Testis (tissue), 5 donors: Measurements from ENCODE around the gene NUTM2F. TPM values are rescaled to one million over a fixed set of nuclear protein-coding genes. Genes with fewer than 3 reads are reported as not detected.
A peak's percentile ranks its signal among the peaks of the same experiment; 100 is the strongest.
"Not testable (repeated sequence)": the region's sequence is repeated elsewhere in the genome, so short reads cannot be mapped to it uniquely, and the experiment has no call there.

Source experiments
- DNase-seq: peaks from one replicate; pipeline ENCODE4 v3.0.0-alpha.2; 2019
- H3K27ac ChIP-seq, 2 donors: fragments of 200-600 bp; sonication (generic); one replicate each; pipeline ENCODE4 v1.5.1; 2019
- H3K27me3 ChIP-seq: fragments of 200-600 bp; sonication (generic); one replicate; pipeline ENCODE4 v1.5.1; 2019
- H3K36me3 ChIP-seq: fragments of 200-600 bp; sonication (generic); one replicate; pipeline ENCODE4 v1.5.1; 2017; ENCODE audit warnings: low read depth; ENCODE audit errors: missing control alignments
- H3K4me1 ChIP-seq: fragments of 200-600 bp; sonication (generic); one replicate; pipeline ENCODE4 v1.5.1; 2019
- H3K4me3 ChIP-seq, 2 donors: fragments of 200-600 bp; sonication (generic); one replicate each; pipeline ENCODE4 v1.5.1; 2017 to 2019
- H3K9me3 ChIP-seq: fragments of 200-600 bp; sonication (generic); one replicate; pipeline ENCODE4 v1.5.1; 2017
- WGBS, 2 donors: methylation state at CpG; one replicate each; pipeline ENCODE4 v1.1.5; 2018; 5-methylcytosine and 5-hydroxymethylcytosine counted together
- intact Hi-C: fragments of 100-400 bp; cut with DNase I; formaldehyde crosslinking; loops from one replicate; pipeline ENCODE4 v1.15.1; 2023; ENCODE audit warnings: low total_unique reads
- long read RNA-seq, 2 donors: transcript quantifications; one replicate each; lab custom pipeline, GENCODE V29; 2026
- polyA plus RNA-seq: library from polyadenylated mRNA; stranded (reverse); fragments of 350-450 nt; fragmentation: Illumina TruSeq; extraction: RNeasy Lipid Tissue Mini Kit (QIAGEN cat#74804); gene quantifications from one replicate; pipeline ENCODE4 v1.2.3, GENCODE V29; 2014; ENCODE audit warnings: low read depth, low replicate concordance; ENCODE audit not compliant: insufficient read depth
- total RNA-seq, 2 donors: library from RNA; depleted of rRNA; stranded (reverse); fragments of >200 nt; gene quantifications; one replicate each; pipeline ENCODE4 v1.2.3, GENCODE V29; 2016

The NUTM2F gene, protein sequence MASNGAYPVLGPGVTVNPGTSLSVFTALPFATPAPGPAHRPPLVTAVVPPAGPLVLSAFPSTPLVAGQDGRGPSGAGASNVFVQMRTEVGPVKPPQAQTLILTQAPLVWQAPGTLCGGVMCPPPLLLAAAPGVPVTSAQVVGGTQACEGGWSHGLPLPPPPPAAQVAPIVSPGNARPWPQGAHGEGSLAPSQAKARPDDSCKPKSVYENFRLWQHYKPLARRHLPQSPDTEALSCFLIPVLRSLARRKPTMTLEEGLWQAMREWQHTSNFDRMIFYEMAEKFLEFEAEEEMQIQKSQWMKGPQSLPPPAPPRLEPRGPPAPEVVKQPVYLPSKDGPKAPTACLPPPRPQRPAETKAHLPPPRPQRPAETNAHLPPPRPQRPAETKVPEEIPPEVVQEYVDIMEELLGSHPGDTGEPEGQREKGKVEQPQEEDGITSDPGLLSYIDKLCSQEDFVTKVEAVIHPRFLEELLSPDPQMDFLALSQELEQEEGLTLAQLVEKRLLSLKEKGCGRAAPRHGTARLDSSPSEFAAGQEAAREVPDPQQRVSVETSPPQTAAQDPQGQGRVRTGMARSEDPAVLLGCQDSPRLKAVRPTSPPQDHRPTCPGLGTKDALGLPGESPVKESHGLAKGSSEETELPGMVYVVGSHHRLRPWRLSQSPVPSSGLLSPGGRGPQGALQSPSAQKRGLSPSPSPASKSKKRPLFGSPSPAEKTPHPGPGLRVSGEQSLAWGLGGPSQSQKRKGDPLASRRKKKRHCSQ
- total RNA-seq = 1 to 10 TPM; 1.1 to 3.9 TPM
- polyA plus RNA-seq = 2.1 TPM
- long read RNA-seq, donor 1 = 0 reads
- long read RNA-seq, donor 2 = 0 reads

DNA sequence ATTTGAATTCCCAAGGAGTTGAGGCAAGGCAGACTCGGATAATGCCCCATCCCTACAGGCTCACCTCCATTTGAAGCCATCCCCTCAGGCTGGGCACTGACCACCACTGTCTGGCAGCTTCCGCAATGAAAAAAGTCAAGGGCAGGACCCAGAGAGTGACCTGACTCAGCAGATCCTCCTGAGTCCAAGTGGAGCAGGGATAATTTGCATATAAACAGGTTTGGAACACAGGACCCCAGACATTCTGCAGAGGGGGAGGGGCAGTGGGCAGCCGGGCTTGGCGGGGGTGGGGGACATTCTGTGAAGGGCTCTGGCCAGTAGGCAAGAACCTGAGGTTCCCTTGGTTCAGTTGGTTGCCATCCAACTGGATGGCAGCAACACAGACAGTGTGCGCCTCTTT, at the start of gene NUTM2F:
NUTM2F (minus strand) TSS at position 101 of the 400 bp plus-strand sequence; CDS start at position 80, 21 bp downstream.
- DNase-seq, H3K9me3 ChIP-seq: not testable (repeated sequence)

DNA sequence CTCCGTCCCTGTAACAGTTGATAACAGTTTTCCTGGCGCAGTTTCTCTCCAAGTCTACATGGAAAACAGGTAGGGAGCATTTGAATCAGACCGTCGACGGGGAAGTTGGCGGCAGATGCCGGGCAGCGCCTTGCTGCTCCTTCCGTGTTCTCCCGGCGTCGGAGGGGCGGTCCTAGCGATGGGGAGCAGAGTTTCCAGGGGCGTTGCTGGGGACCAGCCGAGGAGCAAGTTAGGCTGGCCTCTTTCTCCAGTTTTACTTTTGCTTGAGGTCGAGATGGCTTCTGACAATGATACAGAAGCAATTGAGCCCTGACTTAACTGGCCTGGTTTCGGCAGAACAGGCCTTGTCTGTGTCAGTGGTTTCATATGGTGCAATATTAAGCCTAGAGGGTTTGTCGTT, 46.8 kb upstream of the NUTM2F start:
- WGBS, 2 donors = 0% methylated on average over 3 to 18 of the region's 19 CpGs
- H3K36me3 ChIP-seq, intact Hi-C loops, H3K27me3 ChIP-seq, H3K9me3 ChIP-seq, DNase-seq, H3K27ac ChIP-seq, H3K4me1 ChIP-seq: not testable (repeated sequence)
- H3K4me3 ChIP-seq = peak overlapping the region; percentile 56 to 61

More for the DNA sequence above, at the start of gene NUTM2F:
- H3K27ac ChIP-seq, H3K4me1 ChIP-seq, intact Hi-C loops, H3K36me3 ChIP-seq, H3K27me3 ChIP-seq, H3K4me3 ChIP-seq: not testable (repeated sequence)
- WGBS, 2 donors = 82% methylated on average over 2 of the region's 5 CpGs; no CpG with 5 or more reads in 1 of the 2 donors

DNA sequence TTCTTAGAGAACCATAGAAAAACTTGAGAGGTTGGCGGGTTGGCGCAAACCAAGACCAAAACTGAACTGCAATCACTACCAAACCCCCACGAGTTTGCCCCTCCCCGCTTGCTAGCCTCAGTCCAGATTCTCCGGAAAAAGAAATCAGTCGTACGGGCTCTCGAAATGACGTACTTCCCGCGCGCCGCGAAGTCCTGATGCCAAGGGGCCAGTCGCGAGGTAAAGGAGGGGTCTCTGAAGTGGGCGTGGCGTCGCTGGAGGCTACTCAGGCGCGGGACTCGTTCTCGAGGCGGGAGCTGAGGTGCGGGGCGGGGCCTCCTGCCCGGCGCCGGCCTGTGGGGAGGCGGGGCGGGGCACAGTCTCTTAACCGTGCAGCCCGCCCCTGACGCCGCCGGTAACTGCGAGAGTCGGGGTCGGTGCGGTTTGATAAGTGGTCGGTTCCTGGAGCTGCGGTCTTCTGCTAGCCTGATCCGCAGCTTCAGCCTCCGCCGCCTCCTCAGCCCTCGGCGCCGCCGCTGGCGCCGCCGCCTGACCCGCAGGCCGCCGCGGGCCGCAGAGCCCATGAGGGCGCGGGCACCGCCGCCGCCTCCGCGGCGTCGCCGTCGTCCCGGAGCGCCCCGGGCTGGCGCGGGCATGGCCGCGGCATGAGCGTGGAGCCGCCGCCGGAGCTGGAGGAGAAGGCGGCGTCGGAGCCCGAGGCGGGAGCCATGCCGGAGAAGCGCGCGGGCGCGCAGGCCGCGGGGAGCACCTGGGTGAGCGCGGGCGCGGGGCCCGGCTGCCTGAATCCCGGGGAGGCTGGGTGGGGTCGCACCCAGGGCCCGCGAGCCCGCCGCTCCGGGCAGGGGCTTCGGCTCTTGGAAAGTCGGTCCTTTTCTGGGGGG, 46.0 kb upstream of the NUTM2F start:
- DNase-seq = peak; percentile 96

DNA sequence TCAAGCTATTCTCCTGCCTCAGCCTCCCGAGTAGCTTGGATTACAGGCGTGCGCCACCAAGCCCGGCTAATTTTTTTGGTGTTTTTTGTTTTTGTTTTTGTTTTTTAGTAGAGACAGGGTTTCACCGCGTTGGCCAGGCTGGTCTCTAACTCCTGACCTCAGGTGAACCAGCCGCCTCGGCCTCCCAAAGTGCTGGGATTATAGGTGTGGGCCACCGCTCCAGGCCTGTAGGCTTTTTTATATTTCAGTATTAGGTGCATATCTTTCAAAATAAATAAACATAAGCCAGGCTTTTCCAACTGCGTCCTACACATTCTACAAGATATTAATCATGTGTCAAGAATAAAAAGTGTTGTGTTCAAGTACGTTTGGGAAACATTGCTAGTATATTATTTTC, 45.3 kb upstream of the NUTM2F start:
- 26 to 37% methylated on average over 7 of the region's 11 CpGs for WGBS, 2 donors
- DNase-seq, H3K36me3 ChIP-seq, H3K4me1 ChIP-seq, H3K9me3 ChIP-seq, H3K27me3 ChIP-seq, intact Hi-C loops: not testable (repeated sequence)
- H3K4me3 ChIP-seq = peak overlapping the region; percentile 56 to 61
- peak overlapping the region; percentile 59 to 77 for H3K27ac ChIP-seq

More for the DNA sequence above, 46.0 kb upstream of the NUTM2F start:
- Histone ChIP-seq H3K27ac (peak overlapping the region; percentile 59 to 77), H3K4me3 (peak overlapping the region; percentile 56 to 61)
- H3K36me3 ChIP-seq, H3K27me3 ChIP-seq, H3K9me3 ChIP-seq, H3K4me1 ChIP-seq, intact Hi-C loops: not testable (repeated sequence)
- WGBS, 2 donors = 0 to 1% methylated on average over 4 to 53 of the region's 106 CpGs

DNA sequence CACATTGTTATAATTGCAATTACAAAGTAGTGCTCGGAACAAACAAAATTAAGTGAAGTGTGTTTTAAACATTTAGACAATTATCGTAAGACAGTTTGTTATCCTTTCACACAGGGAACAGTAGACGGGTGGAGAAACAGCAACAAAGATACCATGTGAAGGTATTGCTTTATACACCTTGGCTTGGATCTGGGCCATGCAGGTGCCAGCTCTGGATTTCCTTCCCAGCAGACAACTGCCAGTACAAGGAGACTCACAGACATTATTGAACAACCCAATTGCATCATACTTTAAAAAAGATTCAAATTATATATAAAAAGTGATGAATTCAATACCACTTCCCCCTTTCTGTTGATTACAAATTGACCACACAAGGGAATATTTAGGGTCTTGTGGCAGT, 41.8 kb upstream of the NUTM2F start:
- 77 to 85% methylated on average over 3 of the region's 3 CpGs for WGBS, 2 donors
- H3K27ac ChIP-seq, DNase-seq, intact Hi-C loops, H3K4me1 ChIP-seq, H3K36me3 ChIP-seq, H3K9me3 ChIP-seq, H3K27me3 ChIP-seq, H3K4me3 ChIP-seq: not testable (repeated sequence)

DNA sequence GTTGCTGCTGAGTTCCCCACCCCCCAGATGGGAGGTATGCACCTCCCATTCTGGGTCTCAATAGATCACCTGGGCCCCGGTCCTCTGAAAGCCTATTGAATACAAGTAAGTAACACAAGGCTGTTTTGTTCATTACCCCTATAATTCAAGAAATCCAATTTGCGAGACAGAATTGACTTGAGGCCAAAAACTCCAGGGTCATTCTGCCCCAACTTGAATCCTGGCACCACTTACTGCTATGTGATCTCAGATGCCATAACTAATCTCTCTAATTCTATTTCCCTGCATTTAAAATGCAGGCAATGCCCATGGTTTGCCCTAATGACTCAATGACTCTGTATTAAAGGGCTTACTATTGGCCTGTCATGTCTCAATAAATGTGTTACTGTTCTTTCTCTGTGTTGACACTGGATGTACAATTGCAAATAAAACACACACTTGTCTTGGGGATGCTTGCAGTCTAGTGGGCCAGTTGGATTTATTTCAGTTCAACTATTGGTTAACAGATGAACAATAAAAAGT, 35.7 kb upstream of the NUTM2F start:
- H3K9me3 ChIP-seq, H3K27ac ChIP-seq, DNase-seq, H3K36me3 ChIP-seq, H3K4me1 ChIP-seq, H3K27me3 ChIP-seq, intact Hi-C loops, H3K4me3 ChIP-seq: not testable (repeated sequence)
- WGBS, 2 donors = 83% methylated on average over 1 of the region's 2 CpGs; no CpG with 5 or more reads in 1 of the 2 donors

DNA sequence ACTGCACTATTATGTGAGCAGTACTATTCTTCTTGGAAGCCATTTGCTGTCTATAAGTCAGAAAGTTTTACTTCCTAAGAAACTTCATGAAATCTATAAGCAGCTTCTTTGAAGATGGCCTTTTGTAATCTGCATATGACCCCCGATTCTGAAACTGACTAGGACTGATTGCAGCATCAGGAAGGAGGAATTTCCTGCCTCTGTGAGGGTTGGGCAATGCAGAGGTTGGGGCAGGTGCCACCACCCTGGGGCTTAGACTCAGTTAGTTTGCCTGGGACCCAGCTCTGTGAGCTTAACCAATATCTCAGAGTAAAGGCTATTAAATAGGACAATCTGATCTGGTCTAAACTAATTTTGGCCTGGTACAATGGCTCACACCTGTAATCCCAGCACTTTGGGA, 28.7 kb upstream of the NUTM2F start:
- H3K4me3 ChIP-seq, H3K36me3 ChIP-seq, H3K27me3 ChIP-seq, H3K9me3 ChIP-seq, H3K4me1 ChIP-seq, intact Hi-C loops, H3K27ac ChIP-seq, DNase-seq: not testable (repeated sequence)
- no CpG with 5 or more reads among the region's 1 CpG for WGBS, 2 donors

DNA sequence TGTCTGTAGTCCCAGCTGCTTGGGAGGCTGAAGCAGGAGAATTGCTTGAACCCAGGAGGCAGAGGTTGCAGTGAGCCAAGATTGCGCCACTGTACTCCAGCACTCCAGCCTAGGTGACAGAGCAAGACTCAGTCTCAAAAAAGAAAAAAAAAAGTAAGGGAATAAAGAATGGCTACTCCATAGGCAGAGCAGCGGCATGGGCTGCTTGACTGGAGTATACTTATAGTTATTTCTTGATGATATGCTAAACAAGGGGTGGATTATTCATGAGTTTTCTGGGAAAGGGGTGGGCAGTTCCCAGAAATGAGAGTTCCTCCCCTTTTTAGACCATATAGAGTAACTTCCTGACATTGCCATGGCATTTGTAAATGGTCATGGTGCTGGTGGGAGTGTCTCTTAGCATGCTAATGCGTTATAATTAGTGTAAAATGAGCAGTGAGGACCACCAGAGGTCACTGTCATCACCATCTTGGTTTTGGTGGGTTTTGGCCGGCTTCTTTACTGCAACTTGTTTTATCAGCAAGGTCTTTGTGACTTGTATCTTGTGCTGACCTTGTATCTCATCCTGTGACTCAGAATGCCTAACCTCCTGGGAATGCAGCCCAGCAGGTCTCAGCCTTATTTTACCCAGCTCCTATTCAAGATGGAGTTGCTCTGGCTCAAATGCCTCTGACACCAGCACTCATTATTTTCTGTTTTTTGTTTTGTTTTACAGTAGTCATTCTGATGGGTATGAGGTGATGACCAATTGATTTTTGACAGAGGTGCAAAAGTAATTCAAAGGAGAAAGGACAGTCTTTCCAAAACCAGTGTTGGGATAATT, 23.7 kb upstream of the NUTM2F start:
- H3K27me3 ChIP-seq, H3K4me3 ChIP-seq, H3K9me3 ChIP-seq, H3K36me3 ChIP-seq, H3K4me1 ChIP-seq, H3K27ac ChIP-seq, intact Hi-C loops: not testable (repeated sequence)
- DNase-seq = peak; percentile 31
- 40% methylated on average over 1 of the region's 4 CpGs; no CpG with 5 or more reads in 1 of the 2 donors for WGBS, 2 donors

DNA sequence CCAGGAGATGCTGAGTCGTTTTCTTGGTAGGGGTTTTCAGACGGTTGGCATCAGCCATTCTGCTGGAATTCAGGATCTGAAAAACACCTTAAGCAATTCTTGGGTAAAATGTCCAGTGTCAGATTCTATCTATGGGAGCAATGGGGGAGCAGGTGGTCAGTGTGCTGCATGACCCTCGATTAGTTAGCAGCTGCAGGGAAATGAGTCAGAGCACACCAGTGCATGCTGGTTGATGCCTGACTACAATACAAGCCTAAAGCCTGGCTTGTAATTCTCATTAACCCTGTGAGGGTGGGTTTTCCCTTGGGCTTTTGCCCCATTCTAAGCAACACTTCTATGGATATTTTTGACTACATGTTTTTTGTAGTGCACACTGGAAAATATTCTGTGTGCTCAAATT, 20.3 kb upstream of the NUTM2F start:
- H3K27me3 ChIP-seq, H3K4me3 ChIP-seq, H3K4me1 ChIP-seq, H3K9me3 ChIP-seq, H3K27ac ChIP-seq, intact Hi-C loops, H3K36me3 ChIP-seq, DNase-seq: not testable (repeated sequence)
- WGBS, 2 donors = no CpG with 5 or more reads among the region's 3 CpGs

DNA sequence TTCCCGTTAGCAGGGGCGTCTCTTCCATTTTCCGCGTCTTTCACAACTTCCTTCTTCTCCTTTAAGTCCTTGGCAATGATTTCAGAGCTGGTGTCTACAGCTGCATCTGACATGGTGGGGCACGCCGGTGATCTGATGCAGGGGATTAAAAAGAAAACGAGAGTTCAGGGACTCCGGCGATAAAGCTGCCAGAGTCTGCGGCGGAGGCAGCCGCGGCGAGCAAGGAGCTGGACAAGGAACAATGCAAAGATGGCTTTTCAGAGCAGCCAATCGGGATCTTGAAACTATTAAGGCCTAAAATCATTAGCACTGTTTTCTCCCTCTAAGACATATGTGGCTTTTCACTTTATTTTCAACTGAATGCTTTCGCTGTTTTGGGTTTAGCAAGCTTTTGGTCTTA, 19.0 kb upstream of the NUTM2F start:
- H3K27me3 ChIP-seq, H3K27ac ChIP-seq, H3K4me3 ChIP-seq, H3K9me3 ChIP-seq, DNase-seq, H3K4me1 ChIP-seq, intact Hi-C loops, H3K36me3 ChIP-seq: not testable (repeated sequence)
- 65 to 71% methylated on average over 16 of the region's 16 CpGs for WGBS, 2 donors
